GM12878 (cell line): Measurements from ENCODE around the gene SYNPR. TPM values are rescaled to one million over a fixed set of nuclear protein-coding genes. Genes with fewer than 3 reads are reported as not detected.

Experiments used
- ATAC-seq: fragments of 200-7000 bp; cut with Tn5 transposase; 3 replicates; pipeline ENCODE4 v1.9.1; 2020; ENCODE audit warnings: mild to moderate bottlenecking, moderate library complexity
- BruUV-seq: library from RNA; stranded (reverse); fragments of 400-500 nt; replicated peaks from 2 replicates; lab custom pipeline; 2021; lab: Mats Ljungman, UMichigan
- CTCF ChIA-PET: fragments of 300-600 bp; sonication (Branson Sonifier 250); formaldehyde crosslinking; extraction: SDS; loops from one replicate; lab custom pipeline; 2021; ENCODE audit warnings: inconsistent platforms; lab: Yijun Ruan, JAX
- POLR2A ChIA-PET: fragments of 350-600 bp; formaldehyde crosslinking; extraction: SDS; loops from one replicate; lab custom pipeline; 2021; ENCODE audit warnings: inconsistent platforms; lab: Charles Lee
- RAD21 ChIA-PET: fragments of 300-600 bp; sonication (Branson Sonifier 250); formaldehyde crosslinking; loops from one replicate; lab custom pipeline; 2023; ENCODE audit warnings: antibody characterized with exemption; ENCODE audit not compliant: unreplicated experiment; lab: Charles Lee
- SMC1A ChIA-PET: fragments of 300-600 bp; sonication (Branson Sonifier 250); formaldehyde crosslinking; loops from one replicate; lab custom pipeline; 2023; ENCODE audit not compliant: unreplicated experiment, uncharacterized antibody; lab: Charles Lee
- DNase-seq: peaks from one replicate; pipeline ENCODE4 v3.0.0-alpha.2; 2011; ENCODE audit warnings: low read depth, low spot score
- FAIRE-seq: peaks from 3 replicates; lab custom pipeline; 2011; peaks lifted over from hg19 to GRCh38; lab: Jason Lieb, UNC
- H2AFZ ChIP-seq: 2 replicates; pipeline ENCODE4 v1.6.0; 2011; ENCODE audit warnings: low read depth, low read length, control low read depth; ENCODE audit not compliant: control insufficient read depth
- H3K27ac ChIP-seq: 2 replicates; pipeline ENCODE4 v1.5.1; 2011; ENCODE audit warnings: control low read depth; ENCODE audit not compliant: control insufficient read depth, insufficient read depth
- H3K27me3 ChIP-seq, 2 experiments: replicated peaks in 1 of 2; 2 replicates each; pipeline versions ENCODE4 v1.6.0 to v1.6.1; 2011; ENCODE audit warnings: low read length in 1 of 2; ENCODE audit not compliant: control insufficient read depth in 2 of 2, insufficient read depth in 2 of 2
- H3K36me3 ChIP-seq, 2 experiments: 2 replicates each; pipeline ENCODE4 v1.5.1; 2011; ENCODE audit warnings: low read length in 1 of 2; ENCODE audit not compliant: control insufficient read depth in 2 of 2, insufficient read depth in 2 of 2
- H3K4me1 ChIP-seq: 2 replicates; pipeline ENCODE4 v1.6.1; 2011; ENCODE audit warnings: mild to moderate bottlenecking, low read length, moderate library complexity, mixed read lengths; ENCODE audit not compliant: control insufficient read depth, insufficient read depth
- H3K4me2 ChIP-seq: 2 replicates; pipeline ENCODE4 v1.6.0; 2011; ENCODE audit warnings: control low read depth; ENCODE audit not compliant: control insufficient read depth, insufficient read depth
- H3K4me3 ChIP-seq: fragments of 200-600 bp; sonication (generic); 2 replicates; pipeline ENCODE4 v1.5.1; 2016
- H3K79me2 ChIP-seq: 2 replicates; pipeline ENCODE4 v1.6.0; 2011; ENCODE audit warnings: low read length; ENCODE audit not compliant: control insufficient read depth, insufficient read depth
- H3K9ac ChIP-seq: 2 replicates; pipeline ENCODE4 v1.8.0; 2011; ENCODE audit warnings: low read length, control low read depth, mixed read lengths; ENCODE audit not compliant: control insufficient read depth, insufficient read depth
- H3K9me3 ChIP-seq: replicated peaks from 3 replicates; pipeline ENCODE4 v1.5.1; 2011; ENCODE audit warnings: mild to moderate bottlenecking, low read length; ENCODE audit not compliant: control insufficient read depth, insufficient read depth
- H4K20me1 ChIP-seq: 2 replicates; pipeline ENCODE4 v1.6.0; 2011; ENCODE audit not compliant: control insufficient read depth, insufficient read depth
- CBX5 ChIP-seq: sonication (generic); IDR thresholded peaks from 2 replicates; pipeline ENCODE4 v1.6.1; 2016; ENCODE audit warnings: low read depth, moderate library complexity, mild to moderate bottlenecking, inconsistent platforms
- IKZF2 ChIP-seq, 2 experiments: fragments of 450-650 bp; IDR thresholded peaks; 2 replicates each; pipeline ENCODE4 v1.6.1; 2017; ENCODE audit warnings: mild to moderate bottlenecking in 2 of 2, moderate library complexity in 2 of 2
- NRF1 ChIP-seq: conservative IDR thresholded peaks from 2 replicates; pipeline ENCODE4 v1.6.1; 2011; ENCODE audit warnings: mild to moderate bottlenecking, low read depth, low read length, improper control_type of control experiment
- PML ChIP-seq: IDR thresholded peaks from 2 replicates; pipeline ENCODE4 v1.6.1; 2012; ENCODE audit warnings: low read length, inconsistent platforms
- RFX5 ChIP-seq: IDR thresholded peaks from 2 replicates; pipeline ENCODE4 v1.6.1; 2011; ENCODE audit warnings: low read depth, low read length, improper control_type of control experiment
- SIX5 ChIP-seq: IDR thresholded peaks from 2 replicates; pipeline ENCODE4 v1.6.1; 2011; ENCODE audit warnings: mild to moderate bottlenecking, low read depth, low read length, moderate library complexity; ENCODE audit not compliant: severe bottlenecking
- SUPT20H ChIP-seq: IDR thresholded peaks from 2 replicates; pipeline ENCODE4 v1.6.1; 2011; ENCODE audit warnings: low read depth, mild to moderate bottlenecking, low read length, moderate library complexity, borderline replicate concordance; ENCODE audit not compliant: control insufficient read depth
- SUZ12 ChIP-seq: fragments of 200-600 bp; sonication (generic); IDR thresholded peaks from one replicate; pipeline ENCODE4 v1.6.1; 2018; ENCODE audit warnings: antibody characterized with exemption, mild to moderate bottlenecking; ENCODE audit not compliant: unreplicated experiment
- ZNF207 ChIP-seq: fragments of 450-650 bp; IDR thresholded peaks from 2 replicates; pipeline ENCODE4 v1.6.1; 2014; ENCODE audit warnings: antibody characterized with exemption, mild to moderate bottlenecking, borderline replicate concordance
- ZNF622 ChIP-seq: fragments of 450-650 bp; IDR thresholded peaks from 2 replicates; pipeline ENCODE4 v1.6.1; 2017; ENCODE audit warnings: mild to moderate bottlenecking, inconsistent platforms
- WGBS: methylation state at CpG from one replicate; pipeline ENCODE4 v1.1.6; 2016; ENCODE audit warnings: low lambda C conversion rate; ENCODE audit not compliant: insufficient replicate concordance, insufficient coverage; ENCODE audit errors: missing lambda C conversion rate; 5-methylcytosine and 5-hydroxymethylcytosine counted together
- in situ Hi-C: fragments of 300-500 bp; cut with MboI; formaldehyde crosslinking; loops from 9 replicates; pipeline ENCODE4 v1.14.3; 2018; ENCODE audit warnings: mixed read lengths
- intact Hi-C: fragments of 100-400 bp; cut with micrococcal nuclease; formaldehyde crosslinking; loops from one replicate; pipeline ENCODE4 v1.14.2; 2022; ENCODE audit not compliant: unreplicated experiment
- polyA plus RNA-seq, 11 experiments: library from polyadenylated mRNA; depleted of rRNA in 4 of 11; unstranded in 6 of 11; stranded (reverse) in 5 of 11; fragments of >200 nt; fragmentation: Nextera tagmentation in 4 of 11; fragmentation: Illumina TruSeq in 1 of 11; extraction: Ambion mirVana in 4 of 11; extraction: Trizol in 1 of 11; gene quantifications; 1 replicate in 1 of 11; 2 replicates in 10 of 11; pipeline versions ENCODE4 v1.2.1 to v1.2.3, GENCODE V29; 2011 to 2016; ENCODE audit warnings: inconsistent platforms in 2 of 11, missing spikeins in 2 of 11, low read depth in 1 of 11
- total RNA-seq, 4 experiments: library from RNA; depleted of rRNA in 3 of 4; stranded (reverse); fragments of >200 nt in 3 of 4; fragmentation: Illumina TruSeq in 1 of 4; extraction: Trizol in 1 of 4; gene quantifications; 2 replicates each; pipeline versions ENCODE4 v1.2.1 to v1.2.3, GENCODE V29; 2013 to 2021
- TF ChIP-seq, protein P1 (sequence below): fragments of 450-650 bp; IDR thresholded peaks from 2 replicates; pipeline ENCODE4 v1.6.1; 2014; ENCODE audit warnings: mild to moderate bottlenecking
- TF ChIP-seq, protein P2 (sequence below): fragments of 450-650 bp; IDR thresholded peaks from 2 replicates; pipeline ENCODE4 v1.6.1; 2016; ENCODE audit warnings: mild to moderate bottlenecking
- TF ChIP-seq, protein P3 (sequence below): fragments of 450-650 bp; IDR thresholded peaks from 2 replicates; pipeline ENCODE4 v1.6.1; 2017; ENCODE audit warnings: antibody characterized with exemption, mild to moderate bottlenecking, moderate library complexity

SYNPR gene
- total and polyA plus RNA-seq, 10 of the 15 experiments (the other 5 are each of a cell fraction or from before 2014, with no cell fraction given), result not detected

DNA sequence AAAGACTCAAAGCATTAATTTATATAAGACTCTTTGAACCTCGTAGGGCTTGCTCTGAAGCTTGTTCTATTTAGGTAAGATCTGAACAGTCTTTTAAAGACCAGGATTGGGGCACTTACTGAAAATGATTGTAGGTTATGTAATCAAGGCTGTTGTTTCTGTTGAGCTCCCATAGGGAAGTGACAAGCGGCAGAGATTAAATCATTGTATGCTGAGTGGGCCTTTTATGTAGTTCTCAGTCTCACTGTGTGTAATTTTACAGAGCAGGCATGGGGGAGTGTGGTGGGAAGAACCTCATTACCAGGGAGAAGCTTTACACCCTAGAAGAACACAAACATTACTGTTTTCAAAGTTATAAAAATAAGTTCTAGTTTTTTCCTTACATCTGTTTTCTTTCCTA is 214.4 kb downstream of the SYNPR start:
- RAD21 ChIA-PET, result no interaction called here

More for the DNA sequence above, 214.4 kb downstream of the SYNPR start:
- Histone ChIP-seq H4K20me1 (no peaks in the 10 kb centered on the region), H3K4me1 (no peaks in the 10 kb centered on the region), H3K4me3 (no peak overlapping the region), H3K9me3 (no peaks in the 10 kb centered on the region), H3K9ac (no peak overlapping the region), H2AFZ (no peak overlapping the region), H3K79me2 (no peaks in the 10 kb centered on the region), H3K27me3 (no peaks in the 10 kb centered on the region), H3K27ac (no peak overlapping the region), H3K36me3 (no peaks in the 10 kb centered on the region), H3K4me2 (no peak overlapping the region)
- ChIA-PET SMC1A (no interaction called here), CTCF (no interaction called here), POLR2A (interaction anchor here (0.6 kb wide), 2 partner anchors 558 to 619 kb away, joined by 3 to 4 read pairs; no protein-coding TSS in a partner anchor)
- in situ Hi-C loops, result no loop called here
- 4% methylated on average over 2 of the region's 2 CpGs for WGBS
- no TSS peak for BruUV-seq
- DNase-seq (no peak), ATAC-seq (no peak), FAIRE-seq (no peak)
- TF ChIP-seq IKZF2 (IDR thresholded peaks at IDR 0.05), result no peak
- TF ChIP-seq, protein P1, sequence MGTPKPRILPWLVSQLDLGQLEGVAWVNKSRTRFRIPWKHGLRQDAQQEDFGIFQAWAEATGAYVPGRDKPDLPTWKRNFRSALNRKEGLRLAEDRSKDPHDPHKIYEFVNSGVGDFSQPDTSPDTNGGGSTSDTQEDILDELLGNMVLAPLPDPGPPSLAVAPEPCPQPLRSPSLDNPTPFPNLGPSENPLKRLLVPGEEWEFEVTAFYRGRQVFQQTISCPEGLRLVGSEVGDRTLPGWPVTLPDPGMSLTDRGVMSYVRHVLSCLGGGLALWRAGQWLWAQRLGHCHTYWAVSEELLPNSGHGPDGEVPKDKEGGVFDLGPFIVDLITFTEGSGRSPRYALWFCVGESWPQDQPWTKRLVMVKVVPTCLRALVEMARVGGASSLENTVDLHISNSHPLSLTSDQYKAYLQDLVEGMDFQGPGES, result no peak
- TF ChIP-seq ZNF207, result no peak
- no peak for TF ChIP-seq SIX5
- TF ChIP-seq, protein P2, sequence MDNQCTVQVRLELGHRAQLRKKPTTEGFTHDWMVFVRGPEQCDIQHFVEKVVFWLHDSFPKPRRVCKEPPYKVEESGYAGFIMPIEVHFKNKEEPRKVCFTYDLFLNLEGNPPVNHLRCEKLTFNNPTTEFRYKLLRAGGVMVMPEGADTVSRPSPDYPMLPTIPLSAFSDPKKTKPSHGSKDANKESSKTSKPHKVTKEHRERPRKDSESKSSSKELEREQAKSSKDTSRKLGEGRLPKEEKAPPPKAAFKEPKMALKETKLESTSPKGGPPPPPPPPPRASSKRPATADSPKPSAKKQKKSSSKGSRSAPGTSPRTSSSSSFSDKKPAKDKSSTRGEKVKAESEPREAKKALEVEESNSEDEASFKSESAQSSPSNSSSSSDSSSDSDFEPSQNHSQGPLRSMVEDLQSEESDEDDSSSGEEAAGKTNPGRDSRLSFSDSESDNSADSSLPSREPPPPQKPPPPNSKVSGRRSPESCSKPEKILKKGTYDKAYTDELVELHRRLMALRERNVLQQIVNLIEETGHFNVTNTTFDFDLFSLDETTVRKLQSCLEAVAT, result no peak
- TF ChIP-seq CBX5, result no peak
- TF ChIP-seq, protein P3, sequence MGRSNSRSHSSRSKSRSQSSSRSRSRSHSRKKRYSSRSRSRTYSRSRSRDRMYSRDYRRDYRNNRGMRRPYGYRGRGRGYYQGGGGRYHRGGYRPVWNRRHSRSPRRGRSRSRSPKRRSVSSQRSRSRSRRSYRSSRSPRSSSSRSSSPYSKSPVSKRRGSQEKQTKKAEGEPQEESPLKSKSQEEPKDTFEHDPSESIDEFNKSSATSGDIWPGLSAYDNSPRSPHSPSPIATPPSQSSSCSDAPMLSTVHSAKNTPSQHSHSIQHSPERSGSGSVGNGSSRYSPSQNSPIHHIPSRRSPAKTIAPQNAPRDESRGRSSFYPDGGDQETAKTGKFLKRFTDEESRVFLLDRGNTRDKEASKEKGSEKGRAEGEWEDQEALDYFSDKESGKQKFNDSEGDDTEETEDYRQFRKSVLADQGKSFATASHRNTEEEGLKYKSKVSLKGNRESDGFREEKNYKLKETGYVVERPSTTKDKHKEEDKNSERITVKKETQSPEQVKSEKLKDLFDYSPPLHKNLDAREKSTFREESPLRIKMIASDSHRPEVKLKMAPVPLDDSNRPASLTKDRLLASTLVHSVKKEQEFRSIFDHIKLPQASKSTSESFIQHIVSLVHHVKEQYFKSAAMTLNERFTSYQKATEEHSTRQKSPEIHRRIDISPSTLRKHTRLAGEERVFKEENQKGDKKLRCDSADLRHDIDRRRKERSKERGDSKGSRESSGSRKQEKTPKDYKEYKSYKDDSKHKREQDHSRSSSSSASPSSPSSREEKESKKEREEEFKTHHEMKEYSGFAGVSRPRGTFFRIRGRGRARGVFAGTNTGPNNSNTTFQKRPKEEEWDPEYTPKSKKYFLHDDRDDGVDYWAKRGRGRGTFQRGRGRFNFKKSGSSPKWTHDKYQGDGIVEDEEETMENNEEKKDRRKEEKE, result no peak
- TF ChIP-seq NRF1, result no peak
- TF ChIP-seq SUZ12, result no peak
- no peak for TF ChIP-seq ZNF622
- TF ChIP-seq RFX5, result no peak
- no peak for TF ChIP-seq SUPT20H
- TF ChIP-seq PML, result no peak
- intact Hi-C loops, result no loop called here
